ENCODE results near the gene RNU6-7. TPM values are rescaled to one million over a fixed set of nuclear protein-coding genes. Genes with fewer than 3 reads are reported as not detected.

The RNU6-7 gene
- total RNA-seq, 1 experiment from 2014 or later, result not detected

- TF ChIP-seq EZH2phosphoT487 (IDR thresholded peaks at IDR 0.05; ENCODE audit: borderline replicate concordance, low read length) (no peak), CTCF (conservative IDR thresholded peaks at IDR 0.05; ENCODE audit: low read depth, low read length) (no peak), EZH2 (IDR thresholded peaks at IDR 0.05; ENCODE audit: low read length, unreplicated experiment) (no peak)
- Histone ChIP-seq H3K27ac (ENCODE audit: low read length) (no peak overlapping the region), H3K27me3 (ENCODE audit: low read length) (no peaks in the 10 kb centered on the region), H3K4me1 (ENCODE audit: insufficient read depth, low read length) (peaks cover 21% of the 10 kb centered on the region; the same call in 1 of the 2 replicates), H3K4me2 (ENCODE audit: low read length) (peak overlapping the region; percentile 84), H3F3A (ENCODE audit: low read length, unreplicated experiment) (no peaks in the 10 kb centered on the region), H3K4me3 (ENCODE audit: low read length) (peak overlapping the region; percentile 87), H3K9ac (ENCODE audit: low read length) (peak overlapping the region; percentile 71; the same call in 1 of the 2 replicates), H3K79me2 (ENCODE audit: low read length) (no peaks in the 10 kb centered on the region), H3K9me3 (ENCODE audit: low read length) (no peaks in the 10 kb centered on the region), H3K9me2 (replicated peaks; ENCODE audit: low read length) (no peaks in the 10 kb centered on the region), H2AFZ (ENCODE audit: low read length) (peak overlapping the region; percentile 98), H3K36me3 (ENCODE audit: low read depth, low read length) (no peaks in the 10 kb centered on the region), H4K20me1 (ENCODE audit: low read length) (no peaks in the 10 kb centered on the region)
- CTCF ChIA-PET, result interaction anchor here (0.9 kb wide), 1 partner anchor 42 kb away, joined by 3 read pairs; no protein-coding TSS in a partner anchor
- POLR2A ChIA-PET (ENCODE audit: unreplicated experiment), result no interaction called here
- DNase-seq (peak; percentile 30), ATAC-seq (no peak)
- intact Hi-C loops (cut with micrococcal nuclease), result loop anchor here (2.0 kb wide), 3 partner anchors 50 to 270 kb away; no protein-coding TSS in a partner anchor
- no TSS peak for BruUV-seq (replicated peaks)
Measured at GRCh38 chr14:32202491-32202997, 699 bp downstream of the RNU6-7 start.

DNA sequence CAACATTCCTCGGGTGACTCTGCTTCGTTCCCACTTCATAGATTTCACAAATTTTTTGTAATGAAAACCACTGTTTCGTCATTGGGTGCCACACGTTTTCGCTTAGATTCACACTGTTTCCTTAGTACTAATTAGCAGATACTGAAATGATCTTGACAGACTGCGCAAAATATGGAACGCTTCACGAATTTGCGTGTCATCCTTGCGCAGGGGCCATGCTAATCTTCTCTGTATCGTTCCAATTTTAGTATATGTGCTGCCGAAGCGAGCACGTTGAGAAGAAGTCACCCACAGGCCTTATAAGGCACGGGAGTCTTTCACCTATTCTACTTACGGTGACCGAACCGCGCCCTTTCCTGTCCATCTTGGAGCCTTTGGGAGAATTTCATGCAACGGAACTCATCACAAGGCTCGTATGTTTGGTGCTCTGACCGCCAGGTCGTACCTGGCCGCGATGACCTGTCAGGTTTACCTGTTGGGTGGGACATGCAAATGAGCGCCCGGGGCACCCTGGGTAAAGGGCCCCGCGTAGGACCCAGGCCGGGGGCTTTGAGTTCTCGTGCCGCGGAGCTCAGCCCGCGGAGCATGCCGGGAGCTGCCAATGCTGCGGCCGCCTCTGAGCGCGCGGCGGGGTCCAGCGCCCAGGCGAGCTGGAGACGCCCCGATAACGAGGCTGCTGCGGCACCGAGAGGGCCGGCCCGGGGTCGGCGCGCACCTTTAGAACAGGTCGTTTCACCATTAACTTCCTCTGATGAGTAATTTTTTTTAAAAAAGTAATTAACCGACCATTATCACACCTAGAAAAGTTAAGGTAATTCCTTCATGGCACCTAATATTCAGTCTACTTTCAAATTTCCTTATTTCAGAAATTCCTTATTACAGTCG lies 1.4 kb downstream of the RNU6-7 start, which contains the start of gene RNU6-8:
TSS of gene RNU6-8 (minus strand) at position 272 of the 885 bp plus-strand sequence.
- POLR2A ChIA-PET (ENCODE audit: unreplicated experiment), result interaction anchor here (0.6 kb wide), 4 partner anchors 53 to 783 kb away, joined by 3 to 4 read pairs (median 4); partner anchors contain the start of genes ARHGAP5 and HEATR5A

More for the DNA sequence above, 1.4 kb downstream of the RNU6-7 start, which contains the start of gene RNU6-8:
- H3F3A ChIP-seq (ENCODE audit: low read length, unreplicated experiment), result no peaks in the 10 kb centered on the region
- TF ChIP-seq CTCF (conservative IDR thresholded peaks at IDR 0.05; ENCODE audit: low read depth, low read length) (no peak), EZH2phosphoT487 (IDR thresholded peaks at IDR 0.05; ENCODE audit: borderline replicate concordance, low read length) (no peak), EZH2 (IDR thresholded peaks at IDR 0.05; ENCODE audit: low read length, unreplicated experiment) (no peak)
- H3K27me3 ChIP-seq (ENCODE audit: low read length), result no peaks in the 10 kb centered on the region
- no peaks in the 10 kb centered on the region for H3K36me3 ChIP-seq (ENCODE audit: low read depth, low read length)
- H3K4me2 ChIP-seq (ENCODE audit: low read length), result peak within 1 kb of the TSS; percentile 84
- no peaks in the 10 kb centered on the region for H3K9me2 ChIP-seq (replicated peaks; ENCODE audit: low read length)
- no TSS peak for BruUV-seq (replicated peaks)
- ATAC-seq (peak; percentile 68), DNase-seq (peak; percentile 92)
- H3K9ac ChIP-seq (ENCODE audit: low read length), result peak within 1 kb of the TSS; percentile 79
- H3K27ac ChIP-seq (ENCODE audit: low read length), result peak within 1 kb of the TSS; percentile 65
- H3K4me3 ChIP-seq (ENCODE audit: low read length), result peak within 1 kb of the TSS; percentile 87
- peaks cover 21% of the 10 kb centered on the region; the same call in 1 of the 2 replicates for H3K4me1 ChIP-seq (ENCODE audit: insufficient read depth, low read length)
- CTCF ChIA-PET, result interaction anchor here (0.6 to 1.0 kb wide), 3 partner anchors 51 to 746 kb away, joined by 3 to 6 read pairs (median 3); partner anchors contain the start of genes ARHGAP5 and DTD2
- peak within 1 kb of the TSS; percentile 98 for H2AFZ ChIP-seq (ENCODE audit: low read length)
- H3K79me2 ChIP-seq (ENCODE audit: low read length), result no peaks in the 10 kb centered on the region
- intact Hi-C loops (cut with micrococcal nuclease), result loop anchor here (1.0 to 2.0 kb wide), 6 partner anchors 27 to 270 kb away; no protein-coding TSS in a partner anchor
- H3K9me3 ChIP-seq (ENCODE audit: low read length), result no peaks in the 10 kb centered on the region
- H4K20me1 ChIP-seq (ENCODE audit: low read length), result no peaks in the 10 kb centered on the region

Measured in PC-3 (cell line).